UCSD-AML1 (cell line): Measurements from ENCODE around the gene CELF4.
"Not testable (repeated sequence)": the region's sequence is repeated elsewhere in the genome, so short reads cannot be mapped to it uniquely, and the experiment has no call there.

Experiments used
- DNase-seq: peaks from one replicate; lab custom pipeline; 2025; ENCODE audit not compliant: unreplicated experiment; lab: John Stamatoyannopoulos, UW

The CELF4 gene

GRCh38 chr18:37375181-37375580, 190.4 kb downstream of the CELF4 start:
- no peak for DNase-seq

GRCh38 chr18:37368110-37368954, 197.3 kb downstream of the CELF4 start:
- DNase-seq, result no peak

GRCh38 chr18:37364237-37364636, 201.4 kb downstream of the CELF4 start:
- no peak for DNase-seq

- DNase-seq, result no peak
Observed at GRCh38 chr18:37362158-37362890, 203.3 kb downstream of the CELF4 start.

GRCh38 chr18:37361335-37362157, 204.1 kb downstream of the CELF4 start:
- no peak for DNase-seq

GRCh38 chr18:37358061-37358460, 207.5 kb downstream of the CELF4 start:
- not testable (repeated sequence) for DNase-seq

- no peak for DNase-seq
Observed at GRCh38 chr18:37355772-37356171, 209.8 kb downstream of the CELF4 start.

GRCh38 chr18:37351110-37351509, 214.5 kb downstream of the CELF4 start:
- DNase-seq, result no peak

- no peak for DNase-seq
Observed at GRCh38 chr18:37348729-37349128, 216.9 kb downstream of the CELF4 start.

- DNase-seq, result no peak
Observed at GRCh38 chr18:37346048-37346447, 219.6 kb downstream of the CELF4 start.

GRCh38 chr18:37343542-37343851, 222.1 kb downstream of the CELF4 start:
- DNase-seq, result no peak

GRCh38 chr18:37341473-37342086, 224.0 kb downstream of the CELF4 start:
- DNase-seq, result no peak

GRCh38 chr18:37341016-37341415, 224.6 kb downstream of the CELF4 start:
- no peak for DNase-seq

- DNase-seq, result no peak
Observed at GRCh38 chr18:37339701-37340215, 225.8 kb downstream of the CELF4 start.

- DNase-seq, result no peak
Observed at GRCh38 chr18:37336568-37337285, 228.9 kb downstream of the CELF4 start.

- DNase-seq, result no peak
Observed at GRCh38 chr18:37335409-37335736, 230.2 kb downstream of the CELF4 start.

- DNase-seq, result no peak
Observed at GRCh38 chr18:37334631-37335408, 230.8 kb downstream of the CELF4 start.

GRCh38 chr18:37332628-37333420, 232.8 kb downstream of the CELF4 start:
- DNase-seq, result no peak

- no peak for DNase-seq
Observed at GRCh38 chr18:37332219-37332618, 233.4 kb downstream of the CELF4 start.
